SW480 (cell line): ENCODE measurements around the gene AGXT.

Source experiments
- DNase-seq: peaks from one replicate; pipeline ENCODE4 v3.0.0-alpha.2; 2016; ENCODE audit warnings: low spot score

The AGXT gene

DNA sequence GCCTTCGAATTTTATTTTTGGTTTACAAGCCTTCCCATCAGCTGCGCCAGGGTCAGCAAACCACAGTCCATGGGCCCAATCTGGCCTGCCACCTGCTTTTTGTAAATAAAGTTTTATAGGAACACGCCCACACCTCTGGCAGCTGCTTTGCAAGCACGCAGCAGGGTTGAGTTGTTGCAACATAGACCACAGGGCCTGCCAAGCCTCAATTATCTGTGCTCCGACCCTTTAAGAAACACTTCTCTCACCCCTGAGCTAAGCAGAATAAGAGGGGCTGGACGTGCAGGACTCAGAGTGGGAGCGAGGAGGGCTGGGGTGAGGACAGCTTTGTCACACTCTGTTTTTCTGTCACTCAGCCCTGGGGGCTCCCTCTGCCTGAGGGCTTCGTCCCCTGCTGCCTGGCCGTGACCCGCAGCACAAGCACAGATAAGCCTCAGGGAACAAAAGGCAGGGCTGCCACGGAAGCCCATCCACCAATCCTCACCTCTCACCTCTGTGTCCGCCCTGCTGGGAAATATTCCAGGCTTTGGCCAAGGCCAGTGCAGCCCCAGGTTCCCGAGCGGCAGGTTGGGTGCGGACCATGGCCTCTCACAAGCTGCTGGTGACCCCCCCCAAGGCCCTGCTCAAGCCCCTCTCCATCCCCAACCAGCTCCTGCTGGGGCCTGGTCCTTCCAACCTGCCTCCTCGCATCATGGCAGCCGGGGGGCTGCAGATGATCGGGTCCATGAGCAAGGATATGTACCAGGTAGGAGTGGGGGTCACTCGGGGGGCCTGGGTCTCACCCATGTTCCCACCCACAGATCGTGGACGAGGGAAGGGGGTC, at the start of gene AGXT:
Gene AGXT (plus strand): TSS at position 539 of the 823 bp plus-strand sequence. CDS start 42 bp downstream, at position 581.
- peak; percentile 23 for DNase-seq

GRCh38 chr2:240819126-240819857, 49.3 kb upstream of the AGXT start:
- peak; percentile 9 for DNase-seq

- peak; percentile 66 for DNase-seq
Measured at GRCh38 chr2:240819858-240820606, 48.6 kb upstream of the AGXT start, which contains the start of gene KIF1A. TSS of gene KIF1A (minus strand) at chr2:240820219. CDS start at chr2:240797752, 22,467 bp downstream.

- peak; percentile 62 for DNase-seq
Measured at GRCh38 chr2:240820607-240821428, 47.8 kb upstream of the AGXT start.

DNA sequence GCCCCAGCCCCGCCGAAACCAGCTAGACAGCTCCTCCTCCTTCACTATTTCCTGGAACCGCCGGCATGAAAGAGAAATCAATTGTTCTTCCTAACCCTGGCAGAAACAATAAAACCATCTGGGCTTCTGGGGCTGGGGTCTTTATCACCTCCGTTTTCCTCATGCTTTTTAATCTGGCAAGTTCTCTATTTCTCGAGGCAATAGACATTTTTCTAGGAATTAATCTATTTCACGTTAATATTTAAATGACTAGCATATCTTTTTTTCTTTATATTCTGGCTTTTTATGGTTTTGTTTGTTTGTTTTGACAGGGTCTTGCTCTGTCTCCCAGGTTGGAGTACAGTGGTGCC, 47.2 kb upstream of the AGXT start:
- no peak for DNase-seq

- DNase-seq, result no peak
Measured at GRCh38 chr2:240822280-240822847, 46.3 kb upstream of the AGXT start.

DNA sequence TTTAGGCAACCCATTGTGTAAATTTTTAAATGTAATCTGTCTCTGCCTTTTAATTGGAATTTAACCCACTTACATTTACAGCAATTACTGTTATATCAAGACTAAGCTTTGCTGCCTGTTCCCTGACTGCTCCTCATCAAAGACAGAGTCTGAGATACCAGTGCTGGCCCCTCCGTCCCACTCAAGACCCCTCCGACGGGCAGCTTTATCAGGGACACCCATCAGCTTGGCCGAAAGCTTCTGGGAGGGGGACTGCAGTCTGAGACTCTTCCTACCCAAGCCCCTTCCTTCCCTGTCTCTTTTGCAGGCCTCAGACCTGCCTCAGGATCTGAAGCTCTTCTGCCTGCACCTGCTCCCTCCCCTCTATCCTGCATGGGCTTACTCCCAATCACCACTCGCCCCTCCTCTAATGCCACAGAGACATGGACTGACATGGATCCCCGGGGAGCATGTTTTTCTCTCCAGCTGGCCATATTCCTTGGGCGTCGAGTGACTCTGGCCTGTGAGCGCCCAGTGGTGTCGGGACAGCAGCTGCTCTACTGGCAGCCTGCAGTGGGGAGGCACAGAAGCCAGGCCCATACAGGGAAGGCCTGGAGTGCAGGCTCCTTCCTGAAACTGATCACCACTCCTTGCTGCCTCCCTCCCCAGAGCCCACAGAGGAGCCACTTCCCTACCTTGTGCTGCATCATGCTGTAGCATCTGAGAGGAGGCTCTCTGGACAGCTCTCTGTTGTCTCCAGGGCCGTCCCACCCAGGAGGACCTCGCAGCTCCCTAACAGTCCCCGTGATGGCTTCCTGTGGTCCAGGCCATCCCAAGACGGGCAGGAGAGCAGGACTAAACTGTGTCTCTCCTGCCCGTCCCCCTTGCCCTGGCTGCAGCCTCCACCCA, 44.9 kb upstream of the AGXT start:
- no peak for DNase-seq

DNA sequence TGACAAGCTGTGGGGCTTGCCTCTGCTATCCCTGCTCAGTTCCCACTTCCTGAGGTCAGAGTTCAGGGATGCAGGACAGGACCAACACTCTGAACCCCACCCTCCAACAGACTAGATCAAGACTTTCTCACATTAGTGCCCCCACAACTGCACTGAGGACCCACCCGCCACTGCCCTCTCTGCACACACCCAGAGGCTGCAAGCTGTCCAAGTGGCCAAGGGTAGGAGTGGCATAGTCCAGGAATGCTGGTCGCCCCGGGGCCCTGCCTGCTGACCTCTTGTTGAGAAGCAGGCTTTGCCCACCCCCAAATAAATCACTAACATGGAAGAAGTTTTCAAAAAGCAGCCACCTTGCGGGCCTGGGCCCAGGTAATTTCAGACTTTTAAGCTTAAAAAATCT, 43.1 kb upstream of the AGXT start:
- no peak for DNase-seq

GRCh38 chr2:240831594-240832204, 36.9 kb upstream of the AGXT start:
- DNase-seq, result no peak

DNA sequence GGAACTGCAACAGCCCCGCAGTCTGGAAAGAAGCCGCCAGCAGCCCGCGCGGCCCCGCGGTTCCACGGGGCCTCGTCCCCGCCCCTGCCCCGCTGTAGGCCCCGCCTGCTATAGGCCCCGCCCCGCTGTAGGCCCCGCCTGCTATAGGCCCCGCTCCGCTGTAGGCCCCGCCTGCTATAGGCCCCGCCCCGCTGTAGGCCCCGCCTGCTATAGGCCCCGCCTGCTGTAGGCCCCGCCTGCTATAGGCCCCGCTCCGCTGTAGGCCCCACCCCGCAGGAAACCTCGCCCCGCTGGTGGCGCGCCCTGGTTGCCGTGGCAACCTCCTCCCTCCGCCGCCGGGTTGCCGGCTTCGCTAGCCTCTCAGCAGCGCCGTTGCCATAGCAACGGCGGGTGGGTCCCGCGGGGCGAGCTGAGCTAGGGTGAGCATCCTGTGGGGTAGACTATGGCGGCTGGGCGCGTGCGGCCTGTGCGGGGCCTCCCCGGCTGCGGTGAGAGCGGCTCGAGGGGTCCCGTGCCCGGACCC, 36.4 kb upstream of the AGXT start:
- peak; percentile 91 for DNase-seq

DNA sequence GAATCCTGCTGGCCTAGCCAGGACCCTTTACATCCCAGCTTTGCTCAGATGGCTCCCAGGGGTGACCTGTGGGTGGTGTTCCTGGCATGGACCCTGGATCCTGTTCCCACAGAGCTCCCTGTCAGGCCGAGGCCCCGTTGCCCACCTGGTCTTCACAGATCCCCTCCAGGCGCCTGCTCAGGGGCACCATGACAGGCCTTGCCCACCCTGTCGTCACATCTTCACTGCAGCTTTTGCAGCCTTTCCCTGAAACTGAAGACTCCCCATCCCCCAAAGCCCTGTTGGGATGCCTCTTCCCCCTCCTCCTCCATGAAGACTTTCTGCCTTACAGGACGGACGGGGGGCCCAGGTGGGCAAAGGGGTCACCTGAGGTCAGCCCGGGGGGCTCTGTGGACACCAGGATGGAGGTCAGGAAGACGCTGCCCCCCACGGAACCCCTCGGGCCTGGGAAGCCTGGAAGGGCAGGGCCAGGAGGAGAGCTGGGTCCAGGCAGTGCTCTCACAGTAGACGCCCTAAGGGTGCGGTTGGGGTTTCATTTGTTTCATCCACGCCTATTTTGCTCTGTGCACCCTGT, 35.6 kb upstream of the AGXT start:
- DNase-seq, result no peak

DNA sequence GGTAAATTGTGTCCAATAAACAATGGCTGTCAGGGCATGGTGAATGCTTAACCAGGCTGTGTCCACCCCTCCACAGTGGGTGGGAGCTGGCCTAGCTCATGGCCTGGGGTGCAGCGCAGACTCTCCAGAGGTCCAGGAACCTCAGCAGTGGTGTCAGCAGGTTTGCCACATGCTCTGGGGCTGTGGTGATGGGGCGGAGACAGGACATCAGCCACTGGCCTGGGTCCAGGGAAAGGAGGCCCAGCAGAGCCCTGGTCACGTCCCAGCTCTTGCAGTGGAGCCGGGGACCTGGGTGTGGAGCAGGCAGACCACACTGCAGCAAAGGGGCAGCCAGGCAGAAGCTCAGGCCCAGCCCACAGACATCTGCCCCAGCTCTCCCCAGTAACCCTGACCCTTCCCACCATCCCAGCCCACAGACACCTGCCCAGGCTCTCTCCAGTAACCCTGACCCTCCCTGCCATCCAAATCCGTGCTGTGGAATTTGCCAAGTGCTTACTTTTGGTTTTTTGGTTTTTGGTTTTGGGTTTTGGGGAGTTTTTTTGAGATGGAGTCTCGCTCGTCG, 34.8 kb upstream of the AGXT start:
- no peak for DNase-seq

- DNase-seq, result no peak
Measured at GRCh38 chr2:240834377-240834975, 34.1 kb upstream of the AGXT start.

GRCh38 chr2:240835528-240835927, 33.1 kb upstream of the AGXT start:
- DNase-seq, result no peak

DNA sequence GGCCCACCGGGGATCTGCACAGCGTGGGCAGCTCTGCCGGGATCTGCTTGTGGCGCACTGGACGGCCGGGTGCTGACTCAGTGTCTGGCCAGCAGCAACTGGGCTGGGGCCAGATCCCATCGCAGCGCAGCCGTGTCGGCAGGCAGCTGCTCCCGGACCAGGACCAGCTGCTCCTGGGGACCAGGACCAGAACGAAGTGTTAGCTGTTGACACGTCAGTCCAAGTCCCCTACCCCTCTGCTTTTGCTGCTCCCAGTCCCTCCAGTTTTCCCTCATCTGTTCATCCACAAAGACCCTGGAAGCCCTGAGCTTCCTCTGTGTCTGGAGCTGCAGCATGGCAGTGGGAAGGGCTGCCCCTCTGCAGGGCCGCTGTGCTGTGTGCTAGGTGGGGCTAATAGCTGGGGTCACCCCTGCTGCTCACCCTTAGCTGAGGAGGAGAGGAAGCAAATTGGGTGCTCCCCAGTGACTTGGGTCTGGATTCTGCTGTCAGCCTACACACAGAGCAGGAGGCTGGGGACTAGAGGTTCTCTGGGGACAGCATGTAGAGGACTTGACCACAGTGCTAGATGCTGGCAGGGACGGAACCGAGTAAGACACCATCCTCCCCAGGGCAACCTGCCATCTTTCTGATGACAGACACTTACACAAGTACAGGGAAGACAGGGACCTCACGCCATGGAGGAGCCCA, 31.7 kb upstream of the AGXT start:
- DNase-seq, result no peak

DNA sequence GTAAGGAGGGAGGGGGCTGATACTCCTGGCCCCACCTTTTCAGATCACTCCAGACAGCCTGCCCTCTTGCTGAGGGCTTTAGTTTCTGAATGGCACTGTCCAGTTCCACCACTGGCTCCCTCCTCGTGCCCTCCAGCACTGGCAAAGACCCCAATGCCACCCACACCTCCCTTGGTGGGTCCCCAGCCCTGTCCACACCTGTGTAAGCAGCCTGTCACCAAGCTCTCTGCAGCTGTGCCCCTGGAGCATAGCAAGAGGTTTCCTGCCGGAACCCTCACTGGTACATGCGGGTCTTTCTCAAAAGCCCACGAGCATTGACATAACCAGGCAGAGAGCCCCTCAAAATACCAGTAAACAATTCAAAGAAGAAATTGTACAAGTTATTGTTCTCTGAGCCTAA, 31.0 kb upstream of the AGXT start:
- no peak for DNase-seq

DNA sequence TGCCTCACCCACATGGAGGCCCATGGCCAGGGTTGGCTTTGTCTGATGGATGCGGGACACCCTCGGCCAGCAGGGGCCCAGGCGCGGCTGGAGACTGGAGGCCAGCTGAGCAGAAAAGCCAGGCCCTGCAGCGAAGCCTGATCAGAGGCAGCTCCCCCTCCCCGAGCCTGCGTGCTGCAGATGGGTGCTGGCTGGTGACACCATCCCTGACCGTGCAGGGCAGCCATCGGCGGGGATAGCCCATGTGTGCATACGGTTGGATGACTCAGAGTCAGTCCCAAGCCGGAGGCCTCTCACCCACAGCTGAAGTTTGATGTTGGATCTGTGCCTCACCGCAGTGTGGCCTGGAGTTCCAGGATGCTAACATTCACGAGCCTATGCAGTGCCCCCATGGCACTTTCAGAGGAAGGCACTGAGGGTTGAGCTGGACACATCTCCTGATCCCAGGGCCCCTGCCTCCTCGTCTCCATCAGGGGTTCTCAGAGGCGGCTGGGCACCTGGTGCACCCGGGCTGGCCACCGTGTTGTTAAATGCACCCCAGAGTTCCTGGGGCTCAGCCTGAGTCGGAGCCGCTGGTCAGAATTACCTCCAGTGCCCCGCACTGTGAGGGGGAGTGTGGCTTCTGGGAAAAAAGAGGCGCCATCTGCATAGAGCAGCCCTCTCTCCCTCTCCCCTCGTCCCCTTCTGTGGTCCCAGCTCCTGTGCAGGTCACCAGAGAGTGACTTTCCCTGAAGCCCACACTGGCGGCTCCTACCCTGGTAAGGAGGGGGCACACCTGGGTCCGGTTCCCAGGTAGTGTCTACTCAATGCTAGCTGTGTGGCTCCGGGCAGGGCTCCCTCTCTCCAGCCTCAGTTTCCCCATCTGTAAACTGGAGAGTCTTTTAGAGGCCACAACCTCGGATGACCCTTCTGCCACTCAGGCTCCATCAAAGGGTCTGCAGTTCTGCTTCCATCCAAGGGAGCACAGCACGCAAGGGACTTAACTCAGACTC, 29.2 kb upstream of the AGXT start:
- DNase-seq, result no peak
